GM18508 (cell line): ENCODE measurements around the gene RMND5B.

Experiments used
- ATAC-seq: cut with Tn5 transposase; IDR thresholded peaks from one replicate; pipeline ENCODE4 v1.9.1; 2021; ENCODE audit warnings: moderate number of reproducible peaks; ENCODE audit not compliant: insufficient read depth, unreplicated experiment

The RMND5B gene

DNA sequence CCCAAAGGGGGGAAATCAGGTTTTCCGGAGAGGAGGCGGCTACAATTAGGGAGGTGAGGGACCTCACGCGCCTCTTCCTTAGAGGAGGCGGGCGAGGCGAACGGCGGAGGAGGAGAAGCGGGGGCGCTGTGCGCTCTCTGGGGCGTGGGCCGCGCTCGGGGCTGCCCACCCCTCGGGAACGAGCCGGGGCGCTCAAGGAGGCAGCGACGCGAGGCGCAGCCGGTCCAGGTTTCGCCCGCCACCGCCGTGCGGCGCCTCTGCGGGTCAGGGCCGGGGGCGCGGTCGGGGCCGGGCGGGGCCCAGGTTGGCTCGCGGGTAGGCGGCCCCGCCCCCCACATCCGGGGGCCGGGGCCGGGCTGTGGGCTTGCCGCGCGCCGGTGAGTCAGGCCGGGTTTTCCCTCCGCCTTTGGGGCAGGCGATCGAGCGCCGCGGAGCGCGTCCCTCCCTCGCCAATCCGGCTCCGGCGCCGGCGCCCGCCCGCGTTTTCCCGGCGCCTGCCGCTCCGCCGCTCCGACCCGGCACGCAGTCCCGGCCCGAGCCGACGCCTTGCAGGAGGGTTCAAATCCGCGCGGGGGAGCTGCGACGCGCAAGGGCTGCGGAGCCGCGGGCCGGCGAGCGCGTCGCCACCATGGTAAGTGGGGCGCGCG, 17.6 kb upstream of the RMND5B start, which contains the start of gene N4BP3:
Gene N4BP3 (plus strand): TSS at position 392 of the 647 bp plus-strand sequence. CDS start 6,052 bp downstream, outside the sequence.
- ATAC-seq = no peak

GRCh38 chr5:178113841-178114324, 16.9 kb upstream of the RMND5B start:
- ATAC-seq = no peak

DNA sequence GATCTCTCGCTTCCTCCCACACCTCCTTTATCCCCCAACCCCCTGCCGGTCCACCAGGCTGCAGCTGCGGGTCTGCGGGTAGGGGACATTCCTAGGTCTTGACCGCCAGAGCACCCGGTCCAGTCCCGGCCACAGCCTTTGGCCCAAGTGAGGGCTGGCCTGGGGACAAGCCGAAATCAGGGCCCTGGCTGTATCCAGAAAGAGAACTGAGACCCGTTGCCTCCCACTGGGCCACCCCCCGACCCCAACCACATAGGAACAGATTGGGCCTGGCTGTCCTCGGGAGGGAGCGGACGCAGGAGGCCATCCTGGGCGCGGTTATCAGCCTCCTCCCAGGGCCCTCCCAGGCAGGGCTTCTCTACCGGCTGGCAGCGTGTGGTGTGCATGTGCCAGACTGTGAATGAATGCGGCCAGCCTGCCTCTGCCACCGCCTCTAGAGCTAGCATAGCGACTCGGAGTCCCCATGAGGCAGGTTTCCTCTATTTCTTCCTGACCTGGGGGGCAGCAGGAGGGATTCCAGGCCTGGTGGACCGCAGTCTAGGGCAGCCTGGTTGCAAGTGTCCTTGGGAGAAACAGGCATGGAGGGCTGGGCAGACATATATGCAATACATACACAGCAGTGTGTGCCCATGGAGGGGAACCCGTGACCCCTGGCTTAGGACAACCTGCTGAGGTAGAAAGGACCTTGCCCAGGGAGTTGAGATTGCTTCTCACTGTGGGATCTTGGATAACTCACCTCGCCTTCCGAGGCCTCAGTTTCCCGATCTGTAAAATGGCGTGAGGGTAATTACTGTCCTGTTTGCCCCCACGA, 16.3 kb upstream of the RMND5B start:
- ATAC-seq = no peak

- no peak for ATAC-seq
Observed at GRCh38 chr5:178115136-178115813, 15.5 kb upstream of the RMND5B start.

DNA sequence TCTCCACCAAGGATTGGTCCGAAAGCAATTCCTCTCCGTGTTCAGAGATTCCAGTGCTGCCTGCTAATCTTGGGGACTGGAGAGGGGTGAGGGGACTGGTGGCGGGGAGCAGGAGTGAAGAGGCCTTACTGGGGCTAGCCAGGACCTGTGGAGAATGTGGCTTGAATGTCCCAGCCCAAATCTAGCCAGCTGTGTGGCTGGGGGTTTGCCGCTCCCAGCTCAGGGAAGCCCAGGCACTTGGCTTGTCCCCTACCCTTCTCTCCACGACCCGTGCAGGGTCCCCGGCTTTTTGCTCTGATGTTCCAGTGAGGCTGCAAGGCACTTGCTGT, 15.0 kb upstream of the RMND5B start:
- no peak for ATAC-seq

- ATAC-seq = no peak
Observed at GRCh38 chr5:178116143-178116885, 14.5 kb upstream of the RMND5B start.

GRCh38 chr5:178117923-178118701, 12.7 kb upstream of the RMND5B start:
- ATAC-seq = no peak

GRCh38 chr5:178119915-178120606, 10.8 kb upstream of the RMND5B start:
- ATAC-seq = no peak

DNA sequence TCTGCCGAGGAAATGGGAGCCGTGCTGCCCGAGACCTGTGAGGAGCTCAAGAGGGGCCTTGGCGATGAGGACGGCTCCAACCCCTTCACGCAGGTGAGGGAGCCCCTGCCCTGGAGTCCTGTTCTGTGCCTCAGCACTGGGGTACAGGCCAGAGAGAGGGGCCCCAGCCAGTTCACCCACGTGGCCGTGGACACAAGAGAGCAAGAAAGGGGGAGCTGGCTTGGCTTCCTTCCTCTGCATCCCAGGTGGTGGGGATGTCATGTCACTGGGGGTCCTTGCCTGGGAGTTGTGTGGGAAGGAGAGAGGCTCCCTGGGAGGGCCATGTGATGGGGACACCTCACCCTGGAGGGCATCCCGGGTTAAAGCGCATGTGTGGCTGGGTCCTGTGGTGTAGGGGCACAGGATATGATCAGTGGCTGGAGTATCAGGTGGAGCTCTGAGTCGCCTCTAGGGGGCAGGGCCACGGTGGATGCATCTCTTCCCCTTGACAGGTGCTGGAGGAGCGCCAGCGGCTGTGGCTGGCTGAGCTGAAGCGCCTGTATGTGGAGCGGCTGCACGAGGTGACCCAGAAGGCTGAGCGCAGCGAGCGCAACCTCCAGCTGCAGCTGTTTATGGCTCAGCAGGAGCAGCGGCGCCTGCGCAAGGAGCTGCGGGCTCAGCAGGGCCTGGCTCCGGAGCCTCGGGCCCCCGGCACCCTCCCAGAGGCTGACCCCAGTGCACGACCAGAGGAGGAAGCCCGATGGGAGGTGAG, 10.0 kb upstream of the RMND5B start:
- ATAC-seq = peak; percentile 66

DNA sequence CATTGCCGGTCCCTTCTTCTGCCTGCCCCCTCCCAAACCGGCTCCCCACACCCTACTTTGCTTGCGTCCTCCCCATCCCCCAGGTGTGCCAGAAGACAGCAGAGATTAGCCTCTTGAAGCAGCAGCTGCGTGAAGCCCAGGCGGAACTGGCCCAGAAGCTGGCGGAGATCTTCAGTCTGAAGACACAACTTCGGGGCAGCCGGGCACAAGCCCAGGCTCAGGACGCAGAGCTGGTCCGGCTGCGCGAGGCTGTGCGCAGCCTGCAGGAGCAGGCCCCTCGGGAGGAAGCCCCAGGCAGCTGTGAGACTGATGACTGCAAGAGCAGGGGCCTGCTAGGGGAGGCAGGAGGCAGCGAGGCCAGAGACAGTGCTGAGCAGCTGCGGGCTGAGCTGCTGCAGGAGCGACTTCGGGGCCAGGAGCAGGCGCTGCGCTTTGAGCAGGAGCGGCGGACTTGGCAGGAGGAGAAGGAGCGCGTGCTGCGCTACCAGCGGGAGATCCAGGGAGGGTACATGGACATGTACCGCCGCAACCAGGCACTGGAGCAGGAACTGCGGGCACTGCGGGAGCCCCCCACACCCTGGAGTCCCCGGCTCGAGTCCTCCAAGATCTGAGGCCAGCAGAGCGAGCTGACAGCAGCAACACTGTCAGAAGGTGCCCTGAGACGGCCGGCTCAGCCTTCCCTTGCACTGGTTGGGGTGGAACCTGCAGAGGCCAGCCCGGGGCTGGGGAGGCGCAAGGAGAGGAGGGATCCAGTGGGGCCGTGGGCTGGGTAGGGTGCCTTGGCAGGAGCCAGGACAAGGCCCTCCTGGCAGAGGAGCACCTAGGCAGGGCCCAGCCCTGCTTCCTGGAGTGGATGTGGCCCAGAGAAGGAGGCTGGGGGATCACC, 9.2 kb upstream of the RMND5B start:
- ATAC-seq = no peak

DNA sequence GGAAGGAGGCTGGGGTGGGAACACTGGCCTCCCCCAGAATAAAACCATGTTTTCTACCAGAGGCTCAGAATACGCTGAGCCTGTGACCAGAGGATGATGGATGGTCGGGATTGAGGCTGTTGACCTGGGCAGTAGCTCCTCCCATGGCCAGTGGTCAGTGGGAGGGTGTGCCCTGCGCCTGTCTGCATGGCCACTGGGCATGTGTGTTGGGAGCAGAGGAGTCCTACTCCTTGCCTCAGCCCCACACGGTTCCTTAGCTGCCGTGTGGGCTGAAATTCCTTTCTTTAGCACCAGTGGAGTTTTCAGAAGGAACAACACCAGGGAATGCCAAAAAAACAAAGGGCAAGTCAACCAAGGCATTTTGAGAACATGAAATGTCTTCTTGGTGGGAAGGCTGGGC, 8.5 kb upstream of the RMND5B start:
- no peak for ATAC-seq

DNA sequence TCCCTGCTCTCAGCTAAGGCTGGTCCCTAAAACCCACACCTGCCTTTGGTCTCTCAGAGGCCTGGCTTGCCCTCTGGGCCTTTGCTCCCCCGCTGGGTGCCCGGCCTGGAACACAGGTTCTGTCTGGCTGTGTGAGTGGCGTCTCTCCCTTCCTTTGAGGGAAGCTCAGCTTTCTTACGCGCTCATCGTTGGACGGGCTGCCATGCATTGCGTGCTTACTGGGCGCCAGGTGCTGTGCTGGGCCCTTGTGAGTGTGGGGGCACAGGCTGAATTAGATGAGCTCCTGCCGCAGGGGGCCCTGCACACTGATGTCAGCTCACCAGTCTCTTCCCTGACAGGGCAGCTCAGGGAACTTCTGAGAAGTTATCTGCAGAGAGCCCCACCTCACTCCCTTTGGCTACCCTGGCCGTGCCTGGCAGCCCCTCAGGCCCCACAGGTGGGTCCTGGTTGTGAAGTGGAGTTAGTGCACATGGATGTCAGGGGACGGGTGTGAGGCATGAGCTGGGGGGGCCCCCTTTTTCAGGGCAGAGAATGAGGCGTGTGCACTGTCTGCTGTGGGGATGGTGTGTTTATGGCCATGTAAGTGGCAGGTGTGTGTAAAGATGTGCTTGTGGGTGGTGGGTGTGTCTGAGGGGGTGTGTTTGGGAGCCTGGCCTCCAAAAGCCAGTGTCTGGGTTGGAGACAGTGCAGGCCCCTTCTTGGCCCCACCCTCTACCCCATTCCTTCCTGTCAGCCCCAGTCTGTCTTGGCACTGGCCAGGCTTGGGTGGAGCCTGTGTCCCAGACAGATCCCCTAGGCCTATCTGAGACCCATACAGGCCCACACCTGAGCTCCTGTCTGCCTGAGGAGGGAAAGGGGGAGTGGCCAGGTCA, 7.5 kb upstream of the RMND5B start:
- ATAC-seq = no peak

GRCh38 chr5:178123966-178124925, 6.6 kb upstream of the RMND5B start:
- ATAC-seq = no peak

GRCh38 chr5:178125253-178125906, 5.4 kb upstream of the RMND5B start:
- ATAC-seq = no peak

DNA sequence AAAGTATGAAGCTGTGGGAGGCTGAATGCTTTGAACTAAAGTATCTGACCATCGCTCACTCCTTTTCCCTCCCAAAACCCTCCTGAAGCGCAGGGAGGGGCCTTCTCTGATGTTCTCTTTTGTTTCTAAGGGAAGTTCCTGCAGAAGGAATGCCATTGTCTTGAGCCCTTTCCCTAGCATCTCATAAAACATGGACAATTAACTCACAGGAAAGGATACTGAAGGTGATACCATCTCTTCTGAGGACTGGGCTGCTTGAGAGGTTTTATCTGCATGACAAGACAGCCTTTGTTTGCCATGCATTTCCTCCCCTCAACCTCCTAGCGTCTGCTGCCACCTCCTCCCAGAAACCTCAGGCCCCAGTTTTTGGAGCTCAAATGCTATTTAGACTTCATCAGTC, 4.3 kb upstream of the RMND5B start:
- ATAC-seq = no peak
